Measurements from ENCODE around the gene CSTF2T. TPM values are rescaled to one million over a fixed set of nuclear protein-coding genes. Genes with fewer than 3 reads are reported as not detected.
A peak's percentile ranks its signal among the peaks of the same experiment; 100 is the strongest.

The CSTF2T gene
- total RNA-seq, 1 experiment from 2014 or later: 27.5 TPM

- TF ChIP-seq CREM (CRISPR knock-in tag; IDR thresholded peaks at IDR 0.05): peak; percentile 83
- no peak for TF ChIP-seq TCF7 (CRISPR knock-in tag; IDR thresholded peaks at IDR 0.05; ENCODE audit: low read depth)
- TF ChIP-seq AR (CRISPR knock-in tag; IDR thresholded peaks at IDR 0.05): no peak
- no peak for TF ChIP-seq TEAD1 (CRISPR knock-in tag; IDR thresholded peaks at IDR 0.05)
- no peak for TF ChIP-seq ZMAT4 (CRISPR knock-in tag; IDR thresholded peaks at IDR 0.05)
- 0 out of 2 replicates have a peak, but pooled peaks have one; percentile 5 for TF ChIP-seq ARID4B (CRISPR knock-in tag; IDR thresholded peaks at IDR 0.05; ENCODE audit: borderline replicate concordance)
- TF ChIP-seq CDX4 (CRISPR knock-in tag; IDR thresholded peaks at IDR 0.05; ENCODE audit: borderline replicate concordance): no peak
- no peak for TF ChIP-seq NR3C1 (CRISPR knock-in tag; conservative IDR thresholded peaks at IDR 0.05; ENCODE audit: low read depth)
- TF ChIP-seq CTCF (IDR thresholded peaks at IDR 0.05): no peak
- TF ChIP-seq ATF6 (CRISPR knock-in tag; IDR thresholded peaks at IDR 0.05): no peak
- TF ChIP-seq HMGXB4 (CRISPR knock-in tag; IDR thresholded peaks at IDR 0.05): peak; percentile 25; the same call in 1 of the 2 replicates
- TF ChIP-seq ZSCAN18 (CRISPR knock-in tag; IDR thresholded peaks at IDR 0.05): no peak
- no peak for TF ChIP-seq NFYB (CRISPR knock-in tag; conservative IDR thresholded peaks at IDR 0.05; ENCODE audit: low read depth)
- no peak for TF ChIP-seq IRF2 (CRISPR knock-in tag; IDR thresholded peaks at IDR 0.05; ENCODE audit: borderline replicate concordance, low read depth)
- TF ChIP-seq TP53 (CRISPR knock-in tag; IDR thresholded peaks at IDR 0.05): no peak
- no peak for TF ChIP-seq MYBL2 (CRISPR knock-in tag; IDR thresholded peaks at IDR 0.05)
- peak; percentile 50 for TF ChIP-seq MAX (CRISPR knock-in tag; IDR thresholded peaks at IDR 0.05)
- no peak for TF ChIP-seq ZNF317 (CRISPR knock-in tag; IDR thresholded peaks at IDR 0.05; ENCODE audit: borderline replicate concordance, low read depth)
- no peak for TF ChIP-seq GTF2I (CRISPR knock-in tag; conservative IDR thresholded peaks at IDR 0.05)
- TF ChIP-seq E2F1 (CRISPR knock-in tag; IDR thresholded peaks at IDR 0.05): no peak
Observed at GRCh38 chr10:51699475-51700227, at the start of gene CSTF2T (continued).

Data from WTC11 (cell line).